ENCODE results near the gene THSD7A.

Gene THSD7A

DNA sequence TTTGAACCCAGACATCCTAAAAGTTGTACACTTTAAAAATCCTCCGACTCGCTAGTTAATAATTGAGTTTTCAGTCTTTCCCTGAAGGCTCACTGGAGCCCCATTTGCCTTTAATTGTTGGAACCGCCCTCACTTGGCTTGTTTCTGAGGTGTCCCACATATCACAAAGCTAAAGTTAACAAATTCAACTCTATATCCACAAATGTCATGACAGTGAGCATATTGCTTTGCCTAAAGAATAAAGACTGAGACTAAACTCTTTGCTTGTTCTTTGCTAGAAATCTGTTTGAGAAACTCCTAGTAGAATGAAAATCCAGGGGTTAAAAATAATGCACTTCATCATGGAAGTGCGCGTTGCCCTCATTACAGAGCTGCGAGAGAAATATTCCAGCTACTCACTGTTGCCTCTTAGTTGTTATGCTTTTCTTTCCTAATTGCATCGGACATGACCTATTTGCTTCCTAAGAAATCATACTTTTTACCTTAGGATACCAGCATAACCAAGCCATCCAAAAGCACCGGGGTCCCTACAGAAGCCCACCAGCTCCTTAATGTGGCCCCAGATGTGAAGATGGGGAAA lies 752 bp downstream of the THSD7A start:
- no peak overlapping the region for H3K27ac ChIP-seq
- TF ChIP-seq ZFX (IDR thresholded peaks at IDR 0.05; ENCODE audit: borderline replicate concordance): no peak
- TF ChIP-seq, protein P1, sequence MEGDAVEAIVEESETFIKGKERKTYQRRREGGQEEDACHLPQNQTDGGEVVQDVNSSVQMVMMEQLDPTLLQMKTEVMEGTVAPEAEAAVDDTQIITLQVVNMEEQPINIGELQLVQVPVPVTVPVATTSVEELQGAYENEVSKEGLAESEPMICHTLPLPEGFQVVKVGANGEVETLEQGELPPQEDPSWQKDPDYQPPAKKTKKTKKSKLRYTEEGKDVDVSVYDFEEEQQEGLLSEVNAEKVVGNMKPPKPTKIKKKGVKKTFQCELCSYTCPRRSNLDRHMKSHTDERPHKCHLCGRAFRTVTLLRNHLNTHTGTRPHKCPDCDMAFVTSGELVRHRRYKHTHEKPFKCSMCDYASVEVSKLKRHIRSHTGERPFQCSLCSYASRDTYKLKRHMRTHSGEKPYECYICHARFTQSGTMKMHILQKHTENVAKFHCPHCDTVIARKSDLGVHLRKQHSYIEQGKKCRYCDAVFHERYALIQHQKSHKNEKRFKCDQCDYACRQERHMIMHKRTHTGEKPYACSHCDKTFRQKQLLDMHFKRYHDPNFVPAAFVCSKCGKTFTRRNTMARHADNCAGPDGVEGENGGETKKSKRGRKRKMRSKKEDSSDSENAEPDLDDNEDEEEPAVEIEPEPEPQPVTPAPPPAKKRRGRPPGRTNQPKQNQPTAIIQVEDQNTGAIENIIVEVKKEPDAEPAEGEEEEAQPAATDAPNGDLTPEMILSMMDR (IDR thresholded peaks at IDR 0.05): no peak

- TF ChIP-seq ZFX (IDR thresholded peaks at IDR 0.05; ENCODE audit: borderline replicate concordance): no peak
- TF ChIP-seq, protein P1 (IDR thresholded peaks at IDR 0.05): no peak
Observed at GRCh38 chr7:11830582-11831155, 1.3 kb downstream of the THSD7A start.

DNA sequence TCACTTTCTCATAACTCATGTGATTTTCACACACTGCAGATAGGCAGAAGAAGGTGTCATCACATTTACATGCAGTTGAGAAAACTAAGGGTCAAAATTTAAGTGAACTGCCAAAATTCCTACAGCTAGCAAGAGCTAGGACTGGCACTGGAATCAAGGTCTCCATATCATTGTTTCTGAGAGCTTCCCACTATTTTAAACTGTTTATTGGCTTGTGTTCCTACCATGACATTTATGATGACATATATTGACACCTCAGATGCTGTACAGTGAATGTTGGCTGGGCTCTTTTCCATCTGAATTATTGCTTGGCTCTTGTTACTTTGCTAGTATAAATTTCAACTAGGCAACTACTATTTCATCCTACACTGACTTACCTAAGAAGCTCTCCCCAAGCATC lies 2.0 kb downstream of the THSD7A start:
- no peak for TF ChIP-seq ZFX (IDR thresholded peaks at IDR 0.05; ENCODE audit: borderline replicate concordance)
- TF ChIP-seq, protein P1 (IDR thresholded peaks at IDR 0.05): no peak
- H3K27ac ChIP-seq: no peak overlapping the region

More at GRCh38 chr7:11830582-11831155, 1.3 kb downstream of the THSD7A start:
- no peak overlapping the region for H3K27ac ChIP-seq

- no peak overlapping the region for H3K27ac ChIP-seq
- TF ChIP-seq, protein P1 (IDR thresholded peaks at IDR 0.05): no peak
- TF ChIP-seq ZFX (IDR thresholded peaks at IDR 0.05; ENCODE audit: borderline replicate concordance): no peak
Observed at GRCh38 chr7:11819947-11820346, 12.1 kb downstream of the THSD7A start.

DNA sequence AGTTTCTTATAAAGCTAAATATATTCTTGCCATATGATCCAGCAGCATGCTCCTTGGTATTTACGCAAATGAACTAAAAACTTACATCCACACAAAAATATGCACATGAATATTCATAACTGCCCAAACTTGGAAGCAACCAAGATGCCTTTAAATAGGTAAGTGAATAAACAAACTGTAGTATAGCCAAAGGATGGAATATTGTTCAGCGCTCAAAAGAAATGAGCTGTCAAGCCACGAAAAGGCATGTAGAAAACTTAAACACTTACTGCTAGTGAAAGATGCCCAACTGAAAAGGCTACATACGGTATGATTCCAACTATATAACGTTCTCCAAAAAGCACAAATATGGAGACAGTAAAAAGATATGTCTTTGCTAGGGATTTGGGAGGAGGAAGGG lies 12.7 kb downstream of the THSD7A start:
- no peak overlapping the region for H3K27ac ChIP-seq
- no peak for TF ChIP-seq ZFX (IDR thresholded peaks at IDR 0.05; ENCODE audit: borderline replicate concordance)
- TF ChIP-seq, protein P1 (IDR thresholded peaks at IDR 0.05): no peak

GRCh38 chr7:11818281-11818680 lies 13.7 kb downstream of the THSD7A start:
- H3K27ac ChIP-seq: no peak overlapping the region
- TF ChIP-seq, protein P1 (IDR thresholded peaks at IDR 0.05): no peak
- no peak for TF ChIP-seq ZFX (IDR thresholded peaks at IDR 0.05; ENCODE audit: borderline replicate concordance)

DNA sequence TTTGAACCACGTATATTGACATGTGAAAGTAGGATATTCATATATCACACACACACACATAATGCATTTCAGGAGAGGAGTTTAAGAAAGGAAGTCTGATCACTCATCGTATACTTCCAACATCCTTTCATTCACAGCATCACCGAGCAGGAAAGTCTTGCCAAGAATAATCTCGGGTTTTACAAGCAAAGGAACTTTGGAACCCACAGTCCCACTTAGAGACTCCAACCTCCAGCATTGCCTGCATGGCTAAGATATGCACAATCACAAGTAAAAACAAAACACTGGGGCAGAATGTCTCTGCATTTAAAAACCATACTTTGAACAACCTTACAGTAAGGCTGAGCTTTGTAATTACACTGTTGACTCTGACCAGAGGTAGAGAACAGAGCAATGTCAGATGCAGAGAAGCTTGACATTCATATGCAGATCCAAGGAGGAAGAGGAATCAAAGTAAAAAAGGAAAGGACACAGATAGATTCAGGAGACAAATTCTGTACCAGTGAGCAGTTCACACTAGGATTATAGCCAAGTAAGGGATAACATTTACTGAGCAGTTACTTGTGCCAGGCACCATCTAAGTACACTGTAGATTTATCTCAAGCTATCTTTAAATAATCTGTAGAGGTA lies 14.8 kb downstream of the THSD7A start:
- TF ChIP-seq ZFX (IDR thresholded peaks at IDR 0.05; ENCODE audit: borderline replicate concordance): no peak
- TF ChIP-seq, protein P1 (IDR thresholded peaks at IDR 0.05): no peak
- H3K27ac ChIP-seq: no peak overlapping the region

Data from 22Rv1 (cell line).